Measurements from ENCODE around the gene WNK2. TPM values are rescaled to one million over a fixed set of nuclear protein-coding genes. Genes with fewer than 3 reads are reported as not detected.
A peak's percentile ranks its signal among the peaks of the same experiment; 100 is the strongest.

WNK2 gene
- polyA plus RNA-seq, 2 of the 4 experiments (the other 2 are of a cell fraction): 2.1 to 6.7 TPM

- TF ChIP-seq CEBPB (IDR thresholded peaks at IDR 0.05): no peak
- TF ChIP-seq RCOR1 (IDR thresholded peaks at IDR 0.05; ENCODE audit: low read depth, low read length): no peak
- TF ChIP-seq BHLHE40 (IDR thresholded peaks at IDR 0.05; ENCODE audit: low read depth, low read length): no peak
- TF ChIP-seq ATOH8 (CRISPR knock-in tag; IDR thresholded peaks at IDR 0.05; ENCODE audit: low read depth): no peak
- no peak for TF ChIP-seq FOSL2 (IDR thresholded peaks at IDR 0.05)
- no peak for TF ChIP-seq FOSL2 (CRISPR knock-in tag; IDR thresholded peaks at IDR 0.05)
These were observed 20.6 kb downstream of the WNK2 start (continued) for GRCh38 chr9:93204470-93205043.

- TF ChIP-seq ATOH8 (CRISPR knock-in tag; IDR thresholded peaks at IDR 0.05; ENCODE audit: low read depth) (no peak), HES2 (IDR thresholded peaks at IDR 0.05) (no peak), TP53 (CRISPR knock-in tag; IDR thresholded peaks at IDR 0.05) (no peak), CBX2 (IDR thresholded peaks at IDR 0.05; ENCODE audit: borderline replicate concordance, low read depth) (no peak), CEBPB (IDR thresholded peaks at IDR 0.05) (no peak), PHF8 (IDR thresholded peaks at IDR 0.05; ENCODE audit: borderline replicate concordance, low read depth) (no peak), SREBF2 (IDR thresholded peaks at IDR 0.05) (no peak)
- 76% methylated on average over 14 of the region's 14 CpGs for WGBS (ENCODE audit: missing lambda C conversion rate)
- FAIRE-seq (no peak), ATAC-seq (peak in 1 of 2 experiments; percentile 9; a peak in 2 of 6 replicates), DNase-seq (ENCODE audit: low read depth in 1 of 2, low spot score in 1 of 2) (no peak)
- H3K9me3 ChIP-seq: no peaks in the 10 kb centered on the region
- no peak overlapping the region for H3K27ac ChIP-seq
- H3K4me3 ChIP-seq: no peak overlapping the region
- peaks cover 12% of the 10 kb centered on the region; the same call in 2 of the 3 replicates for H3K4me1 ChIP-seq
- CTCF ChIA-PET: interaction anchor here (0.7 to 1.5 kb wide), 2 partner anchors 25 to 97 kb away, joined by 3 to 4 read pairs; no protein-coding TSS in a partner anchor
- POLR2A ChIA-PET: no interaction called here
- H3K4me2 ChIP-seq: no peak overlapping the region
These were observed 21.3 kb downstream of the WNK2 start for GRCh38 chr9:93205045-93205768.

- no peak for TF ChIP-seq JUN (IDR thresholded peaks at IDR 0.05)
- TF ChIP-seq ELK1 (IDR thresholded peaks at IDR 0.05; ENCODE audit: low read depth, low read length): no peak
- no peak for TF ChIP-seq KDM1A (IDR thresholded peaks at IDR 0.05; ENCODE audit: low read depth)
- no peak for TF ChIP-seq MYC (IDR thresholded peaks at IDR 0.05; ENCODE audit: borderline replicate concordance, low read length)
- no peak for TF ChIP-seq MAX (IDR thresholded peaks at IDR 0.05)
- no peak for TF ChIP-seq CEBPB (IDR thresholded peaks at IDR 0.05)
- ChIA-PET POLR2A (no interaction called here), CTCF (interaction anchor here (1.5 kb wide), 1 partner anchor 96 kb away, joined by 4 read pairs; no protein-coding TSS in a partner anchor)
- H3K27ac ChIP-seq: no peak overlapping the region
- H3K4me1 ChIP-seq: peaks cover 10% of the 10 kb centered on the region; the same call in 2 of the 3 replicates
- DNase-seq (ENCODE audit: low read depth in 1 of 2, low spot score in 1 of 2) (no peak), FAIRE-seq (no peak), ATAC-seq (no peak)
- H3K9me3 ChIP-seq: no peaks in the 10 kb centered on the region
- no peak overlapping the region for H3K4me3 ChIP-seq
- WGBS (ENCODE audit: missing lambda C conversion rate): 81% methylated on average over 8 of the region's 12 CpGs
- no peak overlapping the region for H3K4me2 ChIP-seq
These were observed 22.1 kb downstream of the WNK2 start for GRCh38 chr9:93205896-93206575.
